Natural killer cell (primary cell): ENCODE data around the gene TTC6. TPM values are rescaled to one million over a fixed set of nuclear protein-coding genes. Genes with fewer than 3 reads are reported as not detected.

Experiments used
- ATAC-seq, 3 donors: fragments of 150-1000 bp in 2 of 3; fragments of 200-7000 bp in 1 of 3; cut with Tn5 transposase; 1 replicate in 1 of 3; 2 replicates in 2 of 3; pipeline ENCODE4 v1.10.0; 2021; ENCODE audit warnings: mild to moderate bottlenecking in 2 of 3, moderate library complexity in 2 of 3
- DNase-seq, 2 donors: peaks; one replicate each; pipeline versions ENCODE4 v3.0.0 to v3.0.0-alpha.2; 2013 to 2021; ENCODE audit warnings: mixed read lengths in 1 of 2
- H3K27ac ChIP-seq: one replicate; pipeline ENCODE4 v1.5.1; 2013; ENCODE audit warnings: mild to moderate bottlenecking, low read length
- H3K27me3 ChIP-seq: one replicate; pipeline ENCODE4 v1.6.1; 2013; ENCODE audit warnings: low read length; ENCODE audit not compliant: control insufficient read depth, insufficient read depth
- H3K36me3 ChIP-seq: one replicate; pipeline ENCODE4 v1.6.1; 2013; ENCODE audit warnings: low read length; ENCODE audit not compliant: control insufficient read depth, insufficient read depth
- H3K4me1 ChIP-seq: one replicate; pipeline ENCODE4 v1.6.1; 2013; ENCODE audit warnings: low read length; ENCODE audit not compliant: control insufficient read depth, insufficient read depth
- H3K4me3 ChIP-seq: one replicate; pipeline ENCODE4 v1.5.1; 2013; ENCODE audit warnings: low read length
- H3K9me3 ChIP-seq: one replicate; pipeline ENCODE4 v1.6.1; 2013; ENCODE audit warnings: low read length; ENCODE audit not compliant: control insufficient read depth, insufficient read depth
- H3K27ac Mint-ChIP-seq, 2 donors: one replicate each; pipeline ENCODE4 v1.8.0; 2022; ENCODE audit warnings: mild to moderate bottlenecking in 2 of 2, mixed read lengths in 2 of 2, moderate library complexity in 1 of 2
- H3K27me3 Mint-ChIP-seq, 2 donors: one replicate each; pipeline ENCODE4 v1.8.0; 2022; ENCODE audit warnings: low read depth in 2 of 2, mixed read lengths in 2 of 2
- H3K36me3 Mint-ChIP-seq: one replicate; pipeline ENCODE4 v1.8.0; 2022; ENCODE audit warnings: mixed read lengths
- H3K4me1 Mint-ChIP-seq, 2 donors: one replicate each; pipeline ENCODE4 v1.8.0; 2022; ENCODE audit warnings: mixed read lengths in 2 of 2
- H3K4me3 Mint-ChIP-seq: one replicate; pipeline ENCODE4 v1.8.0; 2022; ENCODE audit warnings: mild to moderate bottlenecking, moderate library complexity, mixed read lengths
- H3K9me3 Mint-ChIP-seq, 2 donors: one replicate each; pipeline ENCODE4 v1.8.0; 2022; ENCODE audit warnings: mixed read lengths in 2 of 2
- WGBS: methylation state at CpG from one replicate; pipeline ENCODE4 v1.1.7; 2013; ENCODE audit warnings: missing lambda C conversion rate; ENCODE audit not compliant: insufficient coverage; 5-methylcytosine and 5-hydroxymethylcytosine counted together
- intact Hi-C: fragments of 100-400 bp; cut with micrococcal nuclease; formaldehyde crosslinking; loops from one replicate; pipeline ENCODE4 v1.14.2; 2022
- total RNA-seq, 4 donors: library from RNA; stranded (reverse); fragments of 120-200 nt in 1 of 4; gene quantifications; one replicate each; pipeline versions ENCODE4 v1.2.3 to v1.2.4, GENCODE V29; 2013 to 2022
- TF ChIP-seq, protein P1 (sequence below): fragments of 200-600 bp; IDR thresholded peaks from one replicate; pipeline ENCODE4 v1.8.0; 2022; ENCODE audit warnings: antibody characterized with exemption

The TTC6 gene
- total RNA-seq, 3 donors from 2014 or later (not counting 1 experiment from before 2014, with no cell fraction given): not detected

DNA sequence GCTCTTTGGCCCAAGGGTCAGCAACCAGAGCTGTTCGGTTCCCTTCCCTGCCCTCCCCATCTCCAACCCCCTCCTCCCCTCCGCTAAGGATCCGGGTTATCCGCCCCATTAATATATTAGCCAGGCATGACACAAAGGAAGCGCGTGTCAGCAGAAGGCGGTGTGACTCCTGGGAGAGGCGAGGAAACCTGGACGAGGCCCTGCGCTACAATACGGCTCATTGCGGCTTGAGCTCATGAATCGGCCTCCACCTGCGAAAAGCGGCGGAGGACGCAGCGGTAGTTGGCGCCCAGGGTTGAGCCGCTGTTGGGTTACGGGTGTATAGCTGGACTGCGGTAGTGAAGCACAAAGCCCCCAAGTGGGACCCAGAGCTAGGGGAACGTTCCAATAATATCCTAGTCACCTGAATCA, 10.3 kb upstream of the TTC6 start:
- Mint-ChIP-seq H3K27me3 (peaks cover 32 to 39% of the 10 kb centered on the region in 2 donors), H3K27ac (no peak overlapping the region), H3K4me3 (no peak overlapping the region), H3K4me1 (no peaks in the 10 kb centered on the region), H3K9me3 (peaks cover 3% of the 10 kb centered on the region in 2 donors), H3K36me3 (peaks cover 21% of the 10 kb centered on the region)
- intact Hi-C loops: no loop called here
- TF ChIP-seq, protein P1, sequence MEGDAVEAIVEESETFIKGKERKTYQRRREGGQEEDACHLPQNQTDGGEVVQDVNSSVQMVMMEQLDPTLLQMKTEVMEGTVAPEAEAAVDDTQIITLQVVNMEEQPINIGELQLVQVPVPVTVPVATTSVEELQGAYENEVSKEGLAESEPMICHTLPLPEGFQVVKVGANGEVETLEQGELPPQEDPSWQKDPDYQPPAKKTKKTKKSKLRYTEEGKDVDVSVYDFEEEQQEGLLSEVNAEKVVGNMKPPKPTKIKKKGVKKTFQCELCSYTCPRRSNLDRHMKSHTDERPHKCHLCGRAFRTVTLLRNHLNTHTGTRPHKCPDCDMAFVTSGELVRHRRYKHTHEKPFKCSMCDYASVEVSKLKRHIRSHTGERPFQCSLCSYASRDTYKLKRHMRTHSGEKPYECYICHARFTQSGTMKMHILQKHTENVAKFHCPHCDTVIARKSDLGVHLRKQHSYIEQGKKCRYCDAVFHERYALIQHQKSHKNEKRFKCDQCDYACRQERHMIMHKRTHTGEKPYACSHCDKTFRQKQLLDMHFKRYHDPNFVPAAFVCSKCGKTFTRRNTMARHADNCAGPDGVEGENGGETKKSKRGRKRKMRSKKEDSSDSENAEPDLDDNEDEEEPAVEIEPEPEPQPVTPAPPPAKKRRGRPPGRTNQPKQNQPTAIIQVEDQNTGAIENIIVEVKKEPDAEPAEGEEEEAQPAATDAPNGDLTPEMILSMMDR: no peak
- no peak overlapping the region for H3K4me3 ChIP-seq
- no peaks in the 10 kb centered on the region for H3K36me3 ChIP-seq
- H3K4me1 ChIP-seq: no peaks in the 10 kb centered on the region
- H3K27ac ChIP-seq: no peak overlapping the region
- ATAC-seq (no peak), DNase-seq (no peak)
- peaks cover 31% of the 10 kb centered on the region for H3K27me3 ChIP-seq
- WGBS: 15% methylated on average over 23 of the region's 23 CpGs
- H3K9me3 ChIP-seq: no peaks in the 10 kb centered on the region

DNA sequence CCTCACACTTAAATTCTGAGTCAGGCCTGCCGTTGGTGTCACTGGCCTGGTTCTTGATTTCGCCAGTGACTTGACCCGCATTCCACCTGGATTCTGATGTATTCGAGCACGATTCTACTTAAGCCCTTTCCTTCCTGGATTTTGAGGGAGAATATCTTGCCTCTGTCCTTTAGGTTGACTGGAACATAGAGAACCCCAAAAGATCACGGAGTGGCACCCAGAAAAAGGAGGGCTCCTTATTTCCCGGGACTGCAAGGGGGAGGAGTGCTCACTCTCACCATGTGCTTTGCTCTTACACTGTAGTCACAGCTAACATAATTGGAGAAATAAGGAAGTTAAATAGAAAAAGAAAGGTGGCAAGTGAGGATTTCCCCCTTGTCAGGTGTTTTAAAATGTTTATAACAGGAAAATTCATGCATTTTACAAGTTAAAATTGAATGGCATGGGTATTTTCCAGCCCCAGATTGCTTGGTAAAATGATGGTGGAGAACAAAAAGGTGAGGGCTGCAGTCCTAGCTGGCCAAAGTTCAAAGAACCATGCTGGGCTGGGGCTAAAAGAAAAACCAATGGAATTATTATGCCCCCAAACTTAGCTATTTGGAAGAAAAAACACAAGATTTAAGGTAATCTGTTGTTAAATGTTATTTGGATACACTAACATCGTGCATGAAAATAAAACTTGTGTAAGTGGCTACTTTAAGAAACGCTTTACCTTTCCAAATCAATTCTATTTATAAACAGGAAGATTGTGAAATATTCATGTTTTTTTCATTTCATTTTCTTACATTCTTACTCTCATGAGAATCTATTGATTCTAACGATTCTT, 9.2 kb upstream of the TTC6 start:
- intact Hi-C loops: no loop called here
- Histone ChIP-seq H3K4me3 (no peak overlapping the region), H3K36me3 (no peaks in the 10 kb centered on the region), H3K9me3 (peaks cover under 1% of the 10 kb centered on the region), H3K27ac (no peak overlapping the region), H3K27me3 (peaks cover 40% of the 10 kb centered on the region), H3K4me1 (no peaks in the 10 kb centered on the region)
- Mint-ChIP-seq H3K4me1 (no peaks in the 10 kb centered on the region), H3K27ac (no peak overlapping the region), H3K27me3 (peaks cover 40 to 46% of the 10 kb centered on the region in 2 donors), H3K36me3 (peaks cover 28% of the 10 kb centered on the region), H3K4me3 (no peak overlapping the region), H3K9me3 (peaks cover 3% of the 10 kb centered on the region in 2 donors)
- DNase-seq (no peak), ATAC-seq (no peak)
- TF ChIP-seq, protein P1: no peak
- 9% methylated on average over 7 of the region's 10 CpGs for WGBS

GRCh38 chr14:37586797-37587130, 8.7 kb upstream of the TTC6 start:
- no peak overlapping the region for H3K4me3 Mint-ChIP-seq
- H3K36me3 Mint-ChIP-seq: peaks cover 30% of the 10 kb centered on the region
- WGBS: no CpG with 5 or more reads among the region's 1 CpG

More at GRCh38 chr14:37586797-37587130, 8.7 kb upstream of the TTC6 start:
- H3K27ac Mint-ChIP-seq: no peak overlapping the region
- Histone ChIP-seq H3K27ac (no peak overlapping the region), H3K36me3 (no peaks in the 10 kb centered on the region), H3K4me3 (no peak overlapping the region), H3K27me3 (peaks cover 37% of the 10 kb centered on the region), H3K9me3 (peaks cover 3% of the 10 kb centered on the region), H3K4me1 (no peaks in the 10 kb centered on the region)
- peaks cover 43 to 49% of the 10 kb centered on the region in 2 donors for H3K27me3 Mint-ChIP-seq
- TF ChIP-seq, protein P1: no peak
- intact Hi-C loops: no loop called here
- no peak for DNase-seq
- peaks cover 3% of the 10 kb centered on the region in 2 donors for H3K9me3 Mint-ChIP-seq
- no peaks in the 10 kb centered on the region for H3K4me1 Mint-ChIP-seq
- ATAC-seq: no peak
